Muscle of arm (tissue), 12 donors: ENCODE data around the gene POLE. TPM values are rescaled to one million over a fixed set of nuclear protein-coding genes. Genes with fewer than 3 reads are reported as not detected.

Experiments used
- DNase-seq: peaks from one replicate; pipeline ENCODE4 v3.0.0-alpha.2; 2013
- polyA plus RNA-seq, 12 donors: library from polyadenylated mRNA; unstranded; fragments of 120-200 nt; gene quantifications; one replicate each; pipeline ENCODE4 v1.2.1, GENCODE V29; 2013; ENCODE audit not compliant: insufficient read length in 12 of 12

POLE gene
- polyA plus RNA-seq, 12 donors = 20.6 to 61.5 (median 27.2) TPM; not detected in 1

DNA sequence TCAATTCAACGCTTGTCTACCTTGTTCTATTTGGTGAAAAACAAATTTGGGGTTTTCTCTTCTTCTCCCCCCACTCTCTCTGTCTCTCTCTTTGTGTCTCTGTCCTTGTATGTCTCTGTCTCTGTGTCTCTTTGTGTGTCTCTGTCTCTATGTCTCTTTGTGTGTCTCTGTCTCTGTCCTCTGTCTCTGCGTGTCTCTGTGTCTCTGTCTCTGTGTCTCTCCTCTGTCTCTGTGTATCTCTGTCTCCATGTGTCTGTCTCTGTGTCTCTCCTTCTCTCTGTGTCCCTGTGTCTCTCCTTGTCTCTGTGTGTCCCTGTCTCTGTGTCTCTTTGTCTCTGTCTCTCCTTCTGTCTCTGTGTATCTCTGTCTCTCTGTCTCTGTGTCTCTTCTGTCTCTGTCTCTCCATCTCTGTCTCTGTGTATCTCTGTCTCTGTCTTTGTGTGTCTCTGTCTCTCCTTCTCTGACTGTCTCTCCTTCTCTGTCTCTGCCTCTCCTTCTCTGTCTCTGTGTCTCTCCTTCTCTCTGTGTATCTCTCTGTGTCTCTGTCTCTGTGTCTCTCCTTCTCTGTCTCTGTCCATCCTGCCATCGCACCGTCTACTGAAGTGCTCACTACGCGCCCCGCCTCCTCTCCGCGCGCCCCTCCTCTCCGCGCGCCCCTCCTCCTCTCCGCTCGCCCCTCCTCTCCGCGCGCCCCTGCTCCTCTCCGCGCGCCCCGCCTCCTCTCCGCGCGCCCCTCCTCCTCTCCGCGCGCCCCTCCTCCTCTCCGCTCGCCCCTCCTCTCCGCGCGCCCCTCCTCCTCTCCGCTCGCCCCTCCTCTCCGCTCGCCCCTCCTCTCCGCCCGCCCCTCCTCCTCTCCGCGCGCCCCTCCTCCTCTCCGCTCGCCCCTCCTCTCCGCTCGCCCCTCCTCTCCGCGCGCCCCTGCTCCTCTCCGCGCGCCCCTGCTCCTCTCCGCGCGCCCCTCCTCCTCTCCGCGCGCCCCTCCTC lies 89.5 kb downstream of the POLE start:
- no peak for DNase-seq

DNA sequence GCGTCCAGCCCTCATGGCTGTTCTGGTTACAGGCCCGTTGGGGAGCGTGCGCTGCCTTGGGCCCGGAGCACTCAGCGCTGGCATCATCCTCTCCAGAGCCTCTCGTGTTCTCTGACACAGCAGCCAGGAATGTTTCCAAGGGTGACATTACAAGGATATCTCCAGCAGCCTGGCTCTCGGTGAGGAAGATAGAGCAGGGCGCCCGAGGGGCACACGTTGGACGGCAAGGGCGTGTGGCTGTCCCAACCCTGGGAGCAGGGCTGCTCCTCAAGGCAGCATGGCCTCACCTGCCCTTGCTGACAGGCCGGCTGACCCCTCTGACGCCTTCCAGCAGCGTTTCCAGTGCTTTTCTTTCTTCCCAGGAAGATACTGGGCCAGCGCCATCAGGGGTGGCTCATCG lies 91.1 kb downstream of the POLE start:
- no peak for DNase-seq

DNA sequence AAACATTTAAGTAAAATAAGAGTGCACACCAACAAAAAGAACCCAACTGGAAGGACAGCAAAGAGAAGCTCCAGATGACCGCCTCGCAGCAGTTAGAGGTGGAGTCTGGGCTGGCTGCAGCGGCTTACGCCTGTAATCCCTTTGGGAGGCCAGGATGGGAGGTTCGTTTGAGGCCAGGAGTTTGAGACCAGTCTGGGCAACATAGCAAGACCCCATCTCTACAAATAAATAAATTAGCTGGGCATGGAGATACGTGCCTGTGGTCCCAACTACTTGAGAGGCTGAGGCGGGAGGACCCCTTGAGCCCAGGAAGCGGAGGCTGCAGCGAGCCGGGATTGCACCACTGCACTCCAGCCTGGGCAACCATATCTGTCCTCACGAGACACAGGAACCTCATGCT lies 92.0 kb downstream of the POLE start:
- no peak for DNase-seq

GRCh38 chr12:132593938-132594358 lies 93.2 kb downstream of the POLE start:
- peak; percentile 94 for DNase-seq

- DNase-seq = no peak
Observed at GRCh38 chr12:132593521-132593920, 93.6 kb downstream of the POLE start.

GRCh38 chr12:132593071-132593470 lies 94.1 kb downstream of the POLE start:
- no peak for DNase-seq

- no peak for DNase-seq
Observed at GRCh38 chr12:132592282-132592970, 94.7 kb downstream of the POLE start.

DNA sequence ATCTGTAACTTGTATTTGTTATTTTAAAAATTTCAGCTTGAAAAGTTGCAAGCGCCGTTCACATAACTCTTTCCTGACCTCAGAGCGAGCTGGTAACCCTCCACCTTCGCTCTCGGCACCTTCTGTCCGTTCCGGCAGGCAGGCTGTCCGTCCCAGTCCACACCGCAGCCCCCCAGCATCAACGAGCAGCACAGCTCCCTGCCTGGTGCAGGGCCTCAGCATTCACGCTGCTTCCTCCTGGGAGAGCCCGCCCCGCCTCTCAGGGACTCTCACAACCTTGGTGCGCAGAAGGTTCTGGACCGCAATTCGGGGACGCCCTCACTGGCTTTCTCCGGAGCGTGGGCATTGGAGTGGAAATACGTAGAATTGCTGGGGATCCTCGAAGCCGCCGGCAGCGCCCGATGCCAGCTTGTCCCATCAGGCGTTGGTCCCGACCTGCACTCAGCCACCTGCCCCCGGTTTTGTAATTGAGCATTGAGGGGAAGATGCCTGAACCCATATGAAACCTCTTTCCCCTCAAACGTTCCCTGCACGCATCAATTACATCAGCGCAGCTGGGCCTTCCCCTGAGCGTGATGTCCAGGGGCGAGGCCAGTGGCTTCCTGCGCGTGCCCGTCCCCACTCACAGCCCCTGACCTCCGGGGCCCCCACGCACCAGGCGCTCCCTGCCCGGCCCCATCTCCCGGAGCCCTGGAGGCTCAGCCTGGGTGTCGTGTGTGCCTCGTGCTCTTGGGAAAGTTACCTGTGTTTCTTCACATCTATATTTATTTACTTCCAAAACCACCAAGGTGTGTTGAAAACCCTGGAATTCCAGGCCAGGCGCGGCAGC lies 95.8 kb downstream of the POLE start:
- no peak for DNase-seq

- no peak for DNase-seq
Observed at GRCh38 chr12:132588821-132589669, 98.1 kb downstream of the POLE start.

GRCh38 chr12:132588319-132588718 lies 98.8 kb downstream of the POLE start:
- no peak for DNase-seq

GRCh38 chr12:132587781-132588180 lies 99.4 kb downstream of the POLE start:
- DNase-seq = no peak

GRCh38 chr12:132586929-132587328 lies 100.2 kb downstream of the POLE start:
- DNase-seq = no peak

- no peak for DNase-seq
Observed at GRCh38 chr12:132585177-132585576, 102.0 kb downstream of the POLE start.

GRCh38 chr12:132584429-132584828 lies 102.7 kb downstream of the POLE start:
- no peak for DNase-seq

GRCh38 chr12:132583736-132584135 lies 103.4 kb downstream of the POLE start:
- DNase-seq = no peak

DNA sequence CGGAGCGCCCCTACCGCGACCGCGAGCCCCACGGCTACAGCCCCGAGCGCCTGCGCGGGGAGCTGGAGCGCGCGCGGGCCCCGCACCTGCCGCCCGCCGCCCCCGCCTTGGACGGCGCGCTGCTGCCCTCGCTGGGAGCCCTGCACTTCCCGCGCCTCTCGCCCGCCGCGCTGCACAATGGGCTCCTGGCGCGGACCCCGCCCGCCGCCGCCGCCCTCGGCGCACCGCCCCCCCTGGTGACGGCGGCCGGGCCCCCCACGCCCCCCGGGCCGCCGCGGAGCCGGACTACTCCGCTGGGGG lies 103.8 kb downstream of the POLE start:
- no peak for DNase-seq

- DNase-seq = no peak
Observed at GRCh38 chr12:132582582-132583410, 104.3 kb downstream of the POLE start.

- DNase-seq = no peak
Observed at GRCh38 chr12:132582058-132582420, 105.1 kb downstream of the POLE start.

DNA sequence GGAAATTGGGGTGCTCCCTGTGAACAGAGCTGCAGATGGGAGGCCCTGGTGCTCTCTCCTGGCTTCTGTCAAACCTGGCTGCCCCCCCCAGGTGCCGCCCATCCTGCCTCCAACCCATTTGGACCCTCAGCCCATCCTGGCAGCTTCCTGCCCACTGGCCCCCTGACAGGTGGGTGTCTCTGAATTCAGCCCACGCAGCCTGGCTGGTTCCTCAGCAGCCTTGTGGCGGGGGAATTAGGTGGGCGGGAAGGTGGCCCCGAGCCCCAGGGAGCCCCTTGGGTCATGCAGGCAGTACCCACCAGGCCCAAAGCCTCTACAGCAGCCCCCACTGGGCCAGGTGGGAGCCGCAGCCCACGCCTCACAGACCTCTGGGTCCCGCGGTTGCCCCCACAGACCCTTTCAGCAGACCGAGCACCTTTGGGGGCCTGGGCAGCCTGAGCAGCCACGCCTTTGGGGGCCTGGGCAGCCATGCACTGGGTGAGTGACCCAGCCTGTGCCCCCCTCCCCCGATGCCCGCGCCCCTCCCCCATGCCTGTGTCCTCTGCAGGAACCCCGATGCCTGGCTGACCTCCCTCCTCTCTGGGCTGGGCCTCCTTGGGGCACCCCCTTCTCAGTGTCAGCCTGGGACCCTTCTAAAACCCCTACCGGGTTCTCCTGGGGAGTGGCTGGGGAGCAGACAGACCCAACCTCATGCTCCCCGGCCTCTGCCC lies 105.6 kb downstream of the POLE start:
- no peak for DNase-seq
